ENCODE data around the gene SND1. TPM values are rescaled to one million over a fixed set of nuclear protein-coding genes. Genes with fewer than 3 reads are reported as not detected.

SND1 gene
- total RNA-seq, 1 donor from 2014 or later: 85.9 TPM

DNA sequence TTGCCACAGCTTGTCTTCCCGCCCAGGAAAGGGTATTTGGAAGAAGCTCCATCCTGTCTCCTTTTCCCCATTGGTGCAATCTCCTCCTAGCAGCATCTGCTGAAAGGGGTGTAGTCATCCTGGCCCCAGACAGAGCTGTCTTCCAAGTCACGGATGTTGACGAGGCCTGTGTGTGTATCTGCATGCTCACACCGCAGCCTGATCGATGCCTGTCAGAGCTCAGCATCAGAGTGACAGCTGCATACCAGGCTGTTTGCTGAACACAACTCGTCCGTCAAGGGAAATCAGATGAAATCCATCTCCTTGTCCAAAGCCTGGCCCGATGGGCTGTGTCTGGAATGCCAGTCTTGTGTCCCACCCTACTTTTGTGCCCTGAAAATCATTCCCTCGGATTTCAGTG is 400.4 kb downstream of the SND1 start:
- TF ChIP-seq POLR2AphosphoS5 (IDR thresholded peaks at IDR 0.05; ENCODE audit: insufficient read depth in 1 of 2, low read depth in 1 of 2) (no peak), POLR2A (IDR thresholded peaks at IDR 0.05) (no peak), CTCF (IDR thresholded peaks at IDR 0.05) (no peak)
- H3K4me1 ChIP-seq: no peaks in the 10 kb centered on the region
- no peaks in the 10 kb centered on the region for H3K27me3 ChIP-seq
- H3K9me3 ChIP-seq: no peaks in the 10 kb centered on the region
- no peak overlapping the region for H3K27ac ChIP-seq
- H3K36me3 ChIP-seq: no peaks in the 10 kb centered on the region
- H3K4me3 ChIP-seq: no peak overlapping the region
- no peak for DNase-seq (ENCODE audit: extremely low spot score in 2 of 2)
- intact Hi-C loops (cut with DNase I): no loop called here

GRCh38 chr7:128053023-128053422 is 401.0 kb downstream of the SND1 start:
- no peak for DNase-seq (ENCODE audit: extremely low spot score in 2 of 2)
- Histone ChIP-seq H3K36me3 (no peaks in the 10 kb centered on the region), H3K9me3 (no peaks in the 10 kb centered on the region), H3K4me1 (no peaks in the 10 kb centered on the region), H3K27me3 (no peaks in the 10 kb centered on the region), H3K4me3 (no peak overlapping the region), H3K27ac (no peak overlapping the region)
- intact Hi-C loops (cut with DNase I): no loop called here
- TF ChIP-seq POLR2A (IDR thresholded peaks at IDR 0.05) (no peak), POLR2AphosphoS5 (IDR thresholded peaks at IDR 0.05; ENCODE audit: insufficient read depth in 1 of 2, low read depth in 1 of 2) (no peak), CTCF (IDR thresholded peaks at IDR 0.05) (no peak)

GRCh38 chr7:128053991-128054390 is 402.0 kb downstream of the SND1 start:
- DNase-seq (ENCODE audit: extremely low spot score in 2 of 2): no peak
- H3K27me3 ChIP-seq: no peaks in the 10 kb centered on the region
- intact Hi-C loops (cut with DNase I): no loop called here

GRCh38 chr7:128054511-128054910 is 402.5 kb downstream of the SND1 start:
- no peaks in the 10 kb centered on the region for H3K9me3 ChIP-seq
- no peaks in the 10 kb centered on the region for H3K27me3 ChIP-seq
- no peak overlapping the region for H3K27ac ChIP-seq
- no peak for DNase-seq (ENCODE audit: extremely low spot score in 2 of 2)
- no peak for TF ChIP-seq CTCF (IDR thresholded peaks at IDR 0.05)
- no peak for TF ChIP-seq POLR2AphosphoS5 (IDR thresholded peaks at IDR 0.05; ENCODE audit: insufficient read depth in 1 of 2, low read depth in 1 of 2)
- no peak for TF ChIP-seq POLR2A (IDR thresholded peaks at IDR 0.05)
- intact Hi-C loops (cut with DNase I): no loop called here
- no peak overlapping the region for H3K4me3 ChIP-seq
- H3K36me3 ChIP-seq: no peaks in the 10 kb centered on the region
- no peaks in the 10 kb centered on the region for H3K4me1 ChIP-seq

More at GRCh38 chr7:128053991-128054390, 402.0 kb downstream of the SND1 start:
- H3K36me3 ChIP-seq: no peaks in the 10 kb centered on the region
- H3K4me1 ChIP-seq: no peaks in the 10 kb centered on the region
- H3K9me3 ChIP-seq: no peaks in the 10 kb centered on the region
- H3K4me3 ChIP-seq: no peak overlapping the region
- no peak overlapping the region for H3K27ac ChIP-seq
- no peak for TF ChIP-seq CTCF (IDR thresholded peaks at IDR 0.05)
- TF ChIP-seq POLR2A (IDR thresholded peaks at IDR 0.05): no peak
- TF ChIP-seq POLR2AphosphoS5 (IDR thresholded peaks at IDR 0.05; ENCODE audit: insufficient read depth in 1 of 2, low read depth in 1 of 2): no peak

DNA sequence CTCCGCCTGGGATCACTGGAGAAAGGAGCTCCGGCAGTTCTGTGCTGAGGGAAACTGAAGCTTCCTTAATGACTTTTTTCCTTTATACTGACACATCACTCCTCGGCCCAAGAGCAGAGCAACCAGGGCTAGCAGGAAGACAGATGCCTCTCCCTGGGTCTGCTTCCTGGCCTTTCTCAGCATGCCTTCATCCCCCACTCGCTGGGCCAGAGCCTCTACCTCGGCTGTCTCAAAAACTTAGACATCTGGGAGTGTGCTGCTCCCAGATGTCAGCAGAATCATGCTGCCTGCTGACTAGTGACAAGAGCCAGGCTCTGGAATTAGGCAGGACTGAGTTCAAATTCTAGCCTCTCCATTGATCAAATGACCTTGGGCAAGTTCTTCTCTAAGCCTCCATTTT is 403.6 kb downstream of the SND1 start:
- Histone ChIP-seq H3K27ac (no peak overlapping the region), H3K36me3 (no peaks in the 10 kb centered on the region), H3K4me3 (no peak overlapping the region), H3K4me1 (no peaks in the 10 kb centered on the region), H3K27me3 (no peaks in the 10 kb centered on the region), H3K9me3 (no peaks in the 10 kb centered on the region)
- DNase-seq (ENCODE audit: extremely low spot score in 2 of 2): no peak
- no peak for TF ChIP-seq POLR2A (IDR thresholded peaks at IDR 0.05)
- TF ChIP-seq POLR2AphosphoS5 (IDR thresholded peaks at IDR 0.05; ENCODE audit: insufficient read depth in 1 of 2, low read depth in 1 of 2): no peak
- no peak for TF ChIP-seq CTCF (IDR thresholded peaks at IDR 0.05)
- intact Hi-C loops (cut with DNase I): no loop called here

Data from vagina (tissue), 2 donors.